K562 (cell line): ENCODE measurements around the gene MYO1D. TPM values are rescaled to one million over a fixed set of nuclear protein-coding genes. Genes with fewer than 3 reads are reported as not detected.

Experiments
- CBX1 ChIP-seq: sonication (generic); IDR thresholded peaks from 2 replicates; pipeline ENCODE4 v1.6.1; 2016; ENCODE audit warnings: antibody characterized with exemption, low read depth, mild to moderate bottlenecking
- CGGBP1 ChIP-seq: fragments of 250-450 bp; sonication (Bioruptor Pico); IDR thresholded peaks from 2 replicates; pipeline ENCODE4 v1.9.0; 2021; ENCODE audit warnings: mild to moderate bottlenecking
- CHAMP1 ChIP-seq: fragments of 450-650 bp; IDR thresholded peaks from 2 replicates; pipeline ENCODE4 v1.6.1; 2016; ENCODE audit warnings: mild to moderate bottlenecking
- DNMT1 ChIP-seq: fragments of 450-650 bp; IDR thresholded peaks from 2 replicates; pipeline ENCODE4 v1.6.1; 2016; ENCODE audit warnings: antibody characterized with exemption, mild to moderate bottlenecking
- FOXJ2 ChIP-seq: fragments of 200-800 bp; sonication (Bioruptor generic); IDR thresholded peaks from 2 replicates; pipeline ENCODE4 v1.6.1; 2016; ENCODE audit warnings: missing genetic modification characterization, missing compliant biosample characterization
- FOXK2 ChIP-seq, 2 experiments: fragments of 450-650 bp; IDR thresholded peaks in 1 of 2; conservative IDR thresholded peaks in 1 of 2; 2 replicates each; pipeline ENCODE4 v1.6.1; 2016; ENCODE audit warnings: low read depth in 2 of 2, mild to moderate bottlenecking in 1 of 2
- GTF2B ChIP-seq: IDR thresholded peaks from 2 replicates; pipeline ENCODE4 v1.6.1; 2011; ENCODE audit not compliant: insufficient read length; ENCODE audit errors: extremely low read depth
- IRF9 ChIP-seq: fragments of 450-650 bp; IDR thresholded peaks from 2 replicates; pipeline ENCODE4 v1.6.1; 2016; ENCODE audit warnings: missing biosample characterization, missing genetic modification characterization
- JUND ChIP-seq, 2 experiments: IDR thresholded peaks; 2 replicates in 1 of 2; 3 replicates in 1 of 2; pipeline ENCODE4 v1.6.1; 2011; ENCODE audit warnings: borderline replicate concordance in 2 of 2, low read depth in 2 of 2, low read length in 2 of 2, improper control_type of control experiment in 1 of 2, missing biosample characterization in 1 of 2, missing genetic modification characterization in 1 of 2, missing genetic modification reagents in 1 of 2
- MECOM ChIP-seq: fragments of 250-450 bp; sonication (Bioruptor Pico); IDR thresholded peaks from 2 replicates; pipeline ENCODE4 v1.8.0; 2022; ENCODE audit warnings: inconsistent platforms
- MYC ChIP-seq, 2 experiments: fragments of 250-450 bp in 1 of 2; sonication (Bioruptor Pico) in 1 of 2; IDR thresholded peaks; 2 replicates each; pipeline versions ENCODE4 v1.5.1 to v1.6.1; 2012 to 2021; ENCODE audit warnings: low read depth in 2 of 2, borderline replicate concordance in 1 of 2, improper control_type of control experiment in 1 of 2, low read length in 1 of 2, mild to moderate bottlenecking in 1 of 2, moderate library complexity in 1 of 2
- NFIC ChIP-seq: fragments of 450-650 bp; IDR thresholded peaks from 2 replicates; pipeline ENCODE4 v1.6.1; 2017; ENCODE audit warnings: mild to moderate bottlenecking, inconsistent platforms
- NR2C2 ChIP-seq, 2 experiments: fragments of 200-800 bp in 1 of 2; sonication (Bioruptor generic) in 1 of 2; sonication (generic) in 1 of 2; formaldehyde crosslinking in 1 of 2; IDR thresholded peaks; 2 replicates each; pipeline versions ENCODE4 v1.6.1 to v1.8.0; 2016 to 2022; ENCODE audit warnings: mild to moderate bottlenecking in 1 of 2, missing compliant biosample characterization in 1 of 2, missing genetic modification characterization in 1 of 2, missing genetic modification reagents in 1 of 2
- PBX2 ChIP-seq, 2 experiments: IDR thresholded peaks in 1 of 2; conservative IDR thresholded peaks in 1 of 2; 2 replicates each; pipeline ENCODE4 v1.6.1; 2016; ENCODE audit warnings: low read depth in 2 of 2, mild to moderate bottlenecking in 1 of 2, missing compliant biosample characterization in 1 of 2, missing genetic modification characterization in 1 of 2, moderate library complexity in 1 of 2
- SMARCB1 ChIP-seq: IDR thresholded peaks from 2 replicates; pipeline ENCODE4 v1.6.1; 2011; ENCODE audit warnings: improper control_type of control experiment, low read depth; ENCODE audit not compliant: insufficient read length
- STAT5A ChIP-seq: IDR thresholded peaks from 2 replicates; pipeline ENCODE4 v1.6.1; 2012; ENCODE audit warnings: low read length, inconsistent platforms, borderline replicate concordance
- ZNF121 ChIP-seq: sonication (generic); formaldehyde crosslinking; conservative IDR thresholded peaks from 2 replicates; pipeline ENCODE4 v1.8.0; 2022; ENCODE audit warnings: missing genetic modification reagents
- ZNF584 ChIP-seq: fragments of 200-800 bp; sonication (Bioruptor generic); IDR thresholded peaks from 2 replicates; pipeline ENCODE4 v1.6.1; 2016; ENCODE audit warnings: low read depth, mild to moderate bottlenecking, missing genetic modification characterization, missing compliant biosample characterization
- polyA plus RNA-seq, 8 experiments: library from polyadenylated mRNA; depleted of rRNA in 4 of 8; stranded (reverse) in 5 of 8; unstranded in 3 of 8; fragments of >200 nt; fragmentation: Nextera tagmentation in 2 of 8; fragmentation: Illumina TruSeq in 1 of 8; extraction: Ambion mirVana in 2 of 8; extraction: Trizol in 1 of 8; gene quantifications; 2 replicates each; pipeline versions ENCODE4 v1.2.1 to v1.2.3, GENCODE V29; 2011 to 2014; ENCODE audit warnings: inconsistent platforms in 1 of 8, missing spikeins in 1 of 8
- total RNA-seq, 7 experiments: library from RNA; depleted of rRNA in 6 of 7; stranded (reverse); fragments of >200 nt in 6 of 7; fragmentation: Illumina TruSeq in 2 of 7; extraction: Trizol in 2 of 7; gene quantifications; 2 replicates each; pipeline versions ENCODE4 v1.2.1 to v1.2.3, GENCODE V29; 2011 to 2021; ENCODE audit warnings: low replicate concordance in 1 of 7

MYO1D gene
- total and polyA plus RNA-seq, 9 of the 15 experiments (the other 6 are each of a cell fraction or from before 2014, with no cell fraction given), result 2.1 to 71.2 (median 45.4) TPM

- TF ChIP-seq CBX1, result no peak
- TF ChIP-seq CGGBP1 (CRISPR knock-in tag), result no peak
- no peak for TF ChIP-seq GTF2B
- TF ChIP-seq MYC (IDR thresholded peaks at IDR 0.05; ENCODE audit: low read depth, low read length), result peak; percentile 51; the same call in 1 of the 2 replicates
- TF ChIP-seq MYC (CRISPR knock-in tag; IDR thresholded peaks at IDR 0.05; ENCODE audit: borderline replicate concordance, low read depth), result no peak
- TF ChIP-seq CHAMP1, result no peak
- no peak for TF ChIP-seq SMARCB1
- TF ChIP-seq JUND (IDR thresholded peaks at IDR 0.05; ENCODE audit: borderline replicate concordance, low read depth, low read length), result peak; percentile 45; the same call in 1 of the 2 replicates
- TF ChIP-seq JUND (tag; IDR thresholded peaks at IDR 0.05; ENCODE audit: borderline replicate concordance, low read depth, low read length), result peak; percentile 50; the same call in 2 of the 3 replicates
- TF ChIP-seq ZNF121 (CRISPR knock-in tag), result no peak
- peak; percentile 54; the same call in 1 of the 2 replicates for TF ChIP-seq MECOM (CRISPR knock-in tag)
- TF ChIP-seq FOXJ2 (tag), result no peak; the same call in 1 of the 2 replicates
- TF ChIP-seq NR2C2 (CRISPR knock-in tag; IDR thresholded peaks at IDR 0.05), result no peak
- TF ChIP-seq NR2C2 (tag; IDR thresholded peaks at IDR 0.05), result no peak
- no peak for TF ChIP-seq IRF9 (tag)
- TF ChIP-seq PBX2 (CRISPR knock-in tag; IDR thresholded peaks at IDR 0.05; ENCODE audit: low read depth), result no peak
- 0 out of 2 replicates have a peak, but pooled peaks have one; percentile 8 for TF ChIP-seq PBX2 (tag; conservative IDR thresholded peaks at IDR 0.05; ENCODE audit: low read depth)
- peak; percentile 61; the same call in 1 of the 2 replicates for TF ChIP-seq NFIC
- TF ChIP-seq DNMT1, result no peak
- TF ChIP-seq FOXK2 (conservative IDR thresholded peaks at IDR 0.05 in 1 of 2, IDR thresholded peaks at IDR 0.05 in 1 of 2; ENCODE audit: low read depth in 2 of 2), result peak; percentile 68 to 94
- peak; percentile 57; the same call in 1 of the 2 replicates for TF ChIP-seq STAT5A
- 0 out of 2 replicates have a peak, but pooled peaks have one; percentile 33 for TF ChIP-seq ZNF584
Observed at GRCh38 chr17:32859857-32860525, 16.9 kb downstream of the MYO1D start (continued).
